ENCODE data around the gene PINLYP. TPM values are rescaled to one million over a fixed set of nuclear protein-coding genes. Genes with fewer than 3 reads are reported as not detected.

The PINLYP gene
- total and polyA plus RNA-seq, 2 donors, result 11.4 to 14.6 TPM

GRCh38 chr19:43628646-43629326 is 53.2 kb downstream of the PINLYP start:
- DNase-seq (ENCODE audit: extremely low spot score), result no peak
- 84% methylated on average over 3 of the region's 3 CpGs for WGBS

GRCh38 chr19:43631491-43631890 is 55.9 kb downstream of the PINLYP start:
- H3K27ac ChIP-seq (ENCODE audit: low read depth), result no peak overlapping the region
- no peaks in the 10 kb centered on the region for H3K4me1 ChIP-seq (ENCODE audit: insufficient read depth)
- 87% methylated on average over 5 of the region's 5 CpGs for WGBS
- H3K36me3 ChIP-seq (ENCODE audit: insufficient read depth), result no peaks in the 10 kb centered on the region
- no peak for DNase-seq (ENCODE audit: extremely low spot score)
- no peak overlapping the region for H3K4me3 ChIP-seq (ENCODE audit: low read depth, low read length)

More at GRCh38 chr19:43628646-43629326, 53.2 kb downstream of the PINLYP start:
- no peaks in the 10 kb centered on the region for H3K36me3 ChIP-seq (ENCODE audit: insufficient read depth)
- no peak overlapping the region for H3K4me3 ChIP-seq (ENCODE audit: low read depth, low read length)
- H3K4me1 ChIP-seq (ENCODE audit: insufficient read depth), result no peaks in the 10 kb centered on the region
- no peak overlapping the region for H3K27ac ChIP-seq (ENCODE audit: low read depth)

Other genes starting within 250 kb of the PINLYP start
- 3.0 TPM for gene CD177, start 222.1 kb upstream of the PINLYP start, total RNA-seq
- 0.22 TPM for gene CD177, start 222.1 kb upstream of the PINLYP start, polyA plus RNA-seq
- gene TEX101, start 160.9 kb upstream of the PINLYP start, total RNA-seq, result not detected
- not detected for gene TEX101, start 160.9 kb upstream of the PINLYP start, polyA plus RNA-seq
- gene LYPD3, start 110.2 kb upstream of the PINLYP start, total RNA-seq, result 2.8 TPM
- 7.7 TPM for gene LYPD3, start 110.2 kb upstream of the PINLYP start, polyA plus RNA-seq
- gene PHLDB3, start 71.1 kb upstream of the PINLYP start, total RNA-seq, result 10.7 TPM
- 12.4 TPM for gene PHLDB3, start 71.1 kb upstream of the PINLYP start, polyA plus RNA-seq
- gene ETHE1, start 48.6 kb upstream of the PINLYP start, total RNA-seq, result 27.6 TPM
- 60.1 TPM for gene ETHE1, start 48.6 kb upstream of the PINLYP start, polyA plus RNA-seq
- 0.42 TPM for gene ZNF575, start 42.6 kb upstream of the PINLYP start, total RNA-seq
- gene ZNF575, start 42.6 kb upstream of the PINLYP start, polyA plus RNA-seq, result 2.3 TPM
- 8.7 TPM for gene XRCC1, start 274 bp upstream of the PINLYP start, total RNA-seq
- 25.4 TPM for gene XRCC1, start 274 bp upstream of the PINLYP start, polyA plus RNA-seq
- gene IRGQ, start 20.3 kb downstream of the PINLYP start, total RNA-seq, result 26.2 TPM
- gene IRGQ, start 20.3 kb downstream of the PINLYP start, polyA plus RNA-seq, result 5.9 TPM
- 5.1 TPM for gene ZNF576, start 20.8 kb downstream of the PINLYP start, total RNA-seq
- gene ZNF576, start 20.8 kb downstream of the PINLYP start, polyA plus RNA-seq, result 19.2 TPM
- not detected for gene SRRM5, start 36.3 kb downstream of the PINLYP start, total RNA-seq
- 0.23 TPM for gene SRRM5, start 36.3 kb downstream of the PINLYP start, polyA plus RNA-seq
- 27.4 TPM for gene ZNF428, start 43.8 kb downstream of the PINLYP start, total RNA-seq
- 51.5 TPM for gene ZNF428, start 43.8 kb downstream of the PINLYP start, polyA plus RNA-seq
- gene CADM4, start 64.0 kb downstream of the PINLYP start, total RNA-seq, result 8.7 TPM
- gene CADM4, start 64.0 kb downstream of the PINLYP start, polyA plus RNA-seq, result 13.3 TPM
- 10.6 TPM for gene PLAUR, start 94.4 kb downstream of the PINLYP start, total RNA-seq
- 24.9 TPM for gene PLAUR, start 94.4 kb downstream of the PINLYP start, polyA plus RNA-seq
- gene IRGC, start 140.3 kb downstream of the PINLYP start, total RNA-seq, result not detected
- gene IRGC, start 140.3 kb downstream of the PINLYP start, polyA plus RNA-seq, result not detected
- gene SMG9, start 179.2 kb downstream of the PINLYP start, total RNA-seq, result 12.5 TPM
- 29.6 TPM for gene SMG9, start 179.2 kb downstream of the PINLYP start, polyA plus RNA-seq
- 4.3 TPM for gene KCNN4, start 205.2 kb downstream of the PINLYP start, total RNA-seq
- 14.3 TPM for gene KCNN4, start 205.2 kb downstream of the PINLYP start, polyA plus RNA-seq
- 0.58 TPM for gene LYPD5, start 226.6 kb downstream of the PINLYP start, total RNA-seq
- 1.3 TPM for gene LYPD5, start 226.6 kb downstream of the PINLYP start, polyA plus RNA-seq

Measured in urinary bladder (tissue), 4 donors.